Measurements from ENCODE around the gene ZDHHC11.
"Not testable (repeated sequence)": the region's sequence is repeated elsewhere in the genome, so short reads cannot be mapped to it uniquely, and the experiment has no call there.

ZDHHC11 gene

DNA sequence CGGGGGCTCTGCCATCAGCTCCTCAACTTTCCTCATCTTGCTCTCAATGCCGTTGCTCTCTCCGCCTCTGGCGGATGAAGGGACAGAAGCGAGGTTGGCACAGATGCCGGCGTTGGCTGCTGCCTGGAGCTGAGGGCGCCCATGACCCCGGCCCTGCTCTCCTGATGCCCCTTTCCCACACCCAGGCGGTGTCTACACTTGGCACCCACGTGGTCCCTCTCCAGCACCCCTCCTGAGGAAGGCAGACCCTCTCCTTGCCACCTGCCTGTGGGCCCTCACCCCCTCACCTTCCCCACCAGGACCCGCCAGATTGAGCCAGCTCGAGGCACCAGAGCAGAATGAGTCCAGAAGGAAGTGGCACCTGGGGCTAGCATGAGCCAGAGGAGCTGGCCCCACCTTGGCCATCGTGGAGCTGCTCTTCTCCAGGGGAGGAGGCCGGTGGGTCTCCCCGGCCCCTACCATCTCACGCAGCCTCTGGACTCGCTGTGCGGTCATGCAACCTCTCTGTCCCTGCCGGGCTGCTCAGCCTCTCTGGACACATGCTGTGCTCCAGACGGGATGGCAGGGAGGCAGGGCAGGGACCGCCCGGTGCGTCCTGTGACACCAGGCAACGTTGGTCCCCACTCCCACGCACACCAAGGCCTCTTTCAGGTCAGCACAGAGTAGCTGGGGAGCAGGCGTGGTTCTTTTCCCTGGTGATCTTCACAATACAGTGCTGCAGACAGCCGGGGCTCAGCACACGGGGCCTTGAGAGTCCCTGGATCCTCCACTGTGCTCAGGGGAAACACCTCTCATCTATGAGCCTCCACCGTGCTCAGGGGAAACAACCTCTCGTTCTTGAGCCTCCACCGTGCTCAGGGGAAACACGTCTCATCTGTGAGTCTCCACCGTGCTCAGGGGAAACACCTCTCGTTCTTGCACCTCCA, 4.8 kb downstream of the ZDHHC11 start:
- CTCF ChIA-PET; H3K4me3 ChIP-seq (ENCODE audit: low read depth, low read length); DNase-seq (ENCODE audit: low read depth, low spot score); POLR2A ChIA-PET: not testable (repeated sequence)

DNA sequence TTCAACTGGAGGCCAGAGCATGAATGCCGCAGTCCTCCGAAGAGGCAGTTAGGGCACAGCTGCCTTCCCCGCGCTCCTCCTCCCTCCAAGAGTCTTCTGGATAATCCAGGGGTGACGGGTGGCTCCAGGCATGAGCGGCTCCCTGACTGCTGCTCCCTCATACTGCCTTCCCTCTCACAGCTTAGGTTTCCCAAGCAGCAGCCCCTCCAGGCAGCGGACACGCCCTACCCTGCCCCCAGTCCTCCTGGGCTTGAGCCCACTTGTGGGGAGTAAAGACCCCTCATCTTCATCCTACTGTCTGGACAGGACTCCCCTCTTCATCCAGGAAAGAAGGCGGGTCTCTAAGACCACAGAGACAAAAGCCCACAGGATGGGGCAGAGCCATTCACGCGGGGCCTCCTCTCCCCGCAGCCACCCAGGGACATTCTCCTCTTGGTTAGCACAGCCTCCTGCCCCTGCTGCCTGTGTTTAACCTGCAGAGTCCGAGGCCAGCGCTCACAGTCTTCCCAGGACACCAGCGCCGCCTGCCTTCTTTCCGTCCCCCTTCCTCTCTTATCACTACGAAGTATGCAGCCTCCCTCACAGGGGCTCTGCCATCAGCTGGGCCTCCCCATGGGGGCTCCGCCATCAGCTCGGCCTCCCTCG, 5.6 kb downstream of the ZDHHC11 start:
- DNase-seq (ENCODE audit: low read depth, low spot score); POLR2A ChIA-PET; CTCF ChIA-PET; H3K4me3 ChIP-seq (ENCODE audit: low read depth, low read length): not testable (repeated sequence)

DNA sequence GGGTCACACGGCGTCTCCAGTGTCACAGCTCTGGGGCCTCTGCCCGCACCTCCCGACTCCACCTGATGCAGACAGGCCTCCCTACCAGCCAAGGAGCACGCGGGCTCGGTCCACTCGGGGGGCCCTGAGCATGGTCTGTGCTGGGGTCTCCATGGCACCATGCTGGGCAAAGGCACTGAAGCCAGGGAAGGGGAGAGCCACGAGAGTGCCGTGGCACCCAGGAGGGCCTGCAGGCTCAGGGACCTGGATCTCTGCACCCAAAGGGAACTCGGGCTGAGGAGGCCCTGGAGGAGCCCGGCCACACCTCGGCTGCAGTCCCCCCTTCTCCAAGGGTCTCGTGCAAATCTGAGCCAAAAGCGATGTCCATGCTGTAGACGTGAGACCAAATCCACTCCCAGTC, 6.4 kb downstream of the ZDHHC11 start:
- H3K4me3 ChIP-seq (ENCODE audit: low read depth, low read length); POLR2A ChIA-PET; DNase-seq (ENCODE audit: low read depth, low spot score); CTCF ChIA-PET: not testable (repeated sequence)

DNA sequence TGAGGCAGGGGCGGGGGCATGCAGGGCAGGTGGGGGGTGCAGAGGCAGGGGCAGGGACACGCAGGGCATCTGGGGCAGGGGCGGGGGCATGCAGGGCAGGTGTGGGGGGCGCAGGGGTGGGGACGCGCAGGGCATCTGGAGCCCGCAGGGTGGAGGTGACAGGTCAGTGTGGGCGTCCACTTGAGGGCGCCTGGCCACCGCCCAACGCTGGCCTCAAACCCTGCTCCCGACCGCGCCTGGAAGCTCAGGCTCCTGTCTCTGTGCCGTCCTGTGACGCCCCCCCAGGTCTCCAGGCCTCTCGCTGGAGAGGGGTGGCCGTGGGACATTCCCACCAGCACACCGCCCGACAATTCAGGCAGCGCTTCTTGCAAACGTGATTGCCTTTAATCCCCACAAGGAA, 6.9 kb downstream of the ZDHHC11 start:
- DNase-seq (ENCODE audit: low read depth, low spot score); CTCF ChIA-PET; POLR2A ChIA-PET; H3K4me3 ChIP-seq (ENCODE audit: low read depth, low read length): not testable (repeated sequence)

DNA sequence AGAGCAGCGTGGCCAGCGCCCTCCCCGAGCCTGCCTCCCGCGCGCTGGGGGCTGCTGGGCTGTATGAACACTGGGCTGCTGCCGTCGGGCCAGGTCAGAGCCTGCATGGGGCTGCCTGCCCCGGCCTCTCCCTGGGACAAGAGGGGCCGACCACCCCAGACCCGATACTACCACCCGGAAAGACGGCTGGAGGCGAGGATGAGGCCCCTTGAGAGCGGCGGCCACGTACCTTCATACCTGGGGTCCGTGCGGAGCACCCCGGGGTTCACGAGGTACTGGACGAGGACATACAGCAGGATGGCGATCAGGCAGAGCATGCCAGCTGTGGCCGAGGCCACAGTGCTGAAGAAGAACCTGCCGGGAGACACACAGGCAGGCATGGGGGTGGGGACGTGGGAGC, 7.4 kb downstream of the ZDHHC11 start:
- POLR2A ChIA-PET; H3K4me3 ChIP-seq (ENCODE audit: low read depth, low read length); DNase-seq (ENCODE audit: low read depth, low spot score); CTCF ChIA-PET: not testable (repeated sequence)

DNA sequence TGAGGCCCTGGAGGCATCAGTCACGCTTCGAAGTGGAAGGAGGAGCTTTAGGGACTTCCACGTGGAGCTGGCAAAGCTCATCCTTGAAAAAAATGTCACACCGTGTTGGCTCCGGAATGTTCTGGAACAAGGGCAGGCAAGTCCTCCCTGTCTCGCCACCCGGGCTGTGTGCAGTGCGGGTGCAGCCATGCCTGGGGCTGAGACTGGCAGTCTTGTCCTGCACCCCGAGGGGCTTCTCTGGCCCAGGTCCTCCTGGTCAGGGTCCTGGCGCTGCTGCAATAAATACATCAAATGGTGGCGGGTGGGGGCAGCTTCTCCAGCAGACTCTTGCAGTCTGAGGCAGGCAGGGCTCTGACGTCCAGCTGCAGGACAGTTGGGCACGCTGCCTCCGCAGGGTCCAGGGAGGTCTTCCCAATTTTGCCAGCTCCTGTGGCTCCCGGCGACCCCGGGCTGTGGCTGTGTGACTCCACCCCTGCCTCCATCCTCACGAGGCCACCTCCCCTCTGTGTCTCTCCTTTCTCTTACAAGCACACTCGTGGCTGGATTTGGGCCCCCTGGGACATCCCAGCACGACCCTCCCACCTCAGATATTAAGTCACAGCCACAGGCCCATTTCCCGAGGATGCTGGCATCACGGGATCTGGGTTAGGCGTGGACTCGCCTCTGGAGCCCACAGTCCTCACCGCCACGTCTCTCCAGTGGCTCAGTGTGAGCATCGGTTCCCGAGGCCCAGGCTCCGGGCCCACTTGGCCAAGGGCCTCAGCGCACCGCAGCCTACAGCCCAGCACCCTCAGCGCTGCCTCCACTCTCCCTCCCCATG, 8.2 kb downstream of the ZDHHC11 start:
- POLR2A ChIA-PET; CTCF ChIA-PET; H3K4me3 ChIP-seq (ENCODE audit: low read depth, low read length); DNase-seq (ENCODE audit: low read depth, low spot score): not testable (repeated sequence)

DNA sequence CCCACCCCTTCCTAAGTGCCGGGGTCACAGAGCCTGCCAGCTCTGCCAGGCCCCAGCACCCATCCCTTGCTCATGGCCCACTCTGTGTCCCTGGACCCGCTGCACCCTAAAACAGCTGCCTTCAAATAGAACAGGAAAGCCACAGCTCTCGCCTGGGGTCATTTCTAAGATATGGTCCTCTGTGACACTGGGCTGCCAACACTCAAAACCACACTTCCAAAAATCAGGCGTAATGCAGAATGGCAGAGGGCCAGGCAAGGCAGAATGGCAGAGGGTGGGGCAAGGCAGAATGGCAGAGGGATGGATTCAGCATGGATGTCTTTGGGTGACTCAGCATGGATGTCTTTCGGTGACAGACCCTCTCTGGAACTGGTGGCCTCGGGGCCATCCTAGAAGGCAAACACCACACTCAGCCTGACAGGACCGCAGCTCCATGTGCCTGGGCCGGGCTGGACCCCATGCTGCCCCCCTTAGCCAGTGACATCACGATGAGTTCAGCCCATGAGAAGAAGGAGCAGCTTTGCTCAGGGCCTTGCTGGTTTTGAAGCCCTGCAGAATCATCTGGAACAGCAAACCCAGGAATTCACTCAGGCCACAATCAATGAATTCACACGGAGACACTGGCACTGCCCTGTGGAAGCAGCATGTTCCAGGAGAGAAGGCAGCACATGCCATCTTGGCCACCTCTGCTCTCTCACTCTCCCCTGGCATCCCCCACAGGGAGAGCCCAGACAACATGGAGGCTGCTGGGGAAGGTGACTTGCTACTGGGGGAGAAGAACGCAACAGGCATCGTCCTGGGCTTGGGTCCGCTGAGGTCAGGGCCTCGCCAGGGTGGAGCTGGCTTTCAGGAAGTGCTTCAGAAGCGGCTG, 9.0 kb downstream of the ZDHHC11 start:
- DNase-seq (ENCODE audit: low read depth, low spot score); CTCF ChIA-PET; POLR2A ChIA-PET; H3K4me3 ChIP-seq (ENCODE audit: low read depth, low read length): not testable (repeated sequence)

DNA sequence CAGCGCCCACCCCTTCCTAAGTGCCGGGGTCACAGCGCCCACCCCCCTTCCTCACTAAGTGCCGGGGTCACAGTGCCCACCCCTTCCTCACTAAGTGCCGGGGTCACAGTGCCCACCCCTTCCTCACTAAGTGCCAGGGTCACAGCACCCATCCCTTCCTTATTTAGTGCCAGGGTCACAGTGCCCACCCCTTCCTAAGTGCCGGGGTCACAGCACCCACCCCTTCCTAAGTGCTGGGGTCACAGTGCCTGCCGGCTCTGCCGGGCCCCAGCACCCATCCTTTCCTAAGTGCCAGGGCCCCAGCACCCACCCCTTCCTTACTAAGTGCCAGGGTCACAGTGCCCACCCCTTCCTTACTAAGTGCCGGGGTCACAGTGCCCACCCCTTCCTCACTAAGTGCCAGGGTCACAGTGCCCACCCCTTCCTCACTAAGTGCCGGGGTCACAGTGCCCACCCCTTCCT, 9.8 kb downstream of the ZDHHC11 start:
- CTCF ChIA-PET; H3K4me3 ChIP-seq (ENCODE audit: low read depth, low read length); POLR2A ChIA-PET: not testable (repeated sequence)

DNA sequence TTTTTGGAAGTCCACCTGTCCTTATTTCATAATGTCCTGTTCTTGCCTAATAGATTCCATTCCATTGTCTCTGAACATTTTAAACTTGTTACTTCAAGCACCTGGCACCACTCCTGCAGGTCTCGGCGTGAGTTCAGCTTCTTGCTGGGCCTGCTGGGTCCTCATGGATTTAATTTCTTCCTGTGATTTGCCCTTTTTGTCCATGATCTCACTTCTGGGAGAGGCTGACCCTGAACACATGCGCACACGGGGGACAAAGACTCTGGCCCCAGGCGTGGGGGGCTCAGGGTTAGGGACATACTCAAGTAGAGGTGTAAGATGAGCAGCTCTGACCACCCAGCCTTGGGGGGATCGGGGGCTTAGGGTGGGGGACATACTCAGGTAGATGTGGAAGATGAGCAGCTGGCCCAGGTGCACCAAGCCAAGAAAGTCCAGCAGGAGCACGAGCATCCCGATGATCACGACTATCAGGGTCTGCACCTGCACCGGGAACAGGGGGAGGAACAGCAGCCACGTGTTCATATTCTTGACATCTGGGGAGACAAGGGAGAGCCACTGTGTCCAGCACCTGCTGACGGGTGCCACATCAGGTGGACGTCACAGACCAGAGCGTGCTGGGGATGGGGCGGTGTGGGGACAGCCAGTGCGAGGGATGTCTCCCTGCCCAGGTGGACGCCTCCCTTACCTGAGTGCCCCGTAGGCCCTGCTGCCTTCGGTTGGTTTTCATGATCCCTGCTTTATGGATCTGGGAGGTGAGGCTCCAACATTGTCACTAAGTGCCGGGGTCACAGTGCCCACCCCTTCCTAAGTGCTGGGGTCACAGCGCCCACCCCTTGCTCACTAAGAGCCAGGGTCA, 10.4 kb downstream of the ZDHHC11 start:
- POLR2A ChIA-PET; DNase-seq (ENCODE audit: low read depth, low spot score); H3K4me3 ChIP-seq (ENCODE audit: low read depth, low read length); CTCF ChIA-PET: not testable (repeated sequence)

More for the DNA sequence above, 9.8 kb downstream of the ZDHHC11 start:
- not testable (repeated sequence) for DNase-seq (ENCODE audit: low read depth, low spot score)

DNA sequence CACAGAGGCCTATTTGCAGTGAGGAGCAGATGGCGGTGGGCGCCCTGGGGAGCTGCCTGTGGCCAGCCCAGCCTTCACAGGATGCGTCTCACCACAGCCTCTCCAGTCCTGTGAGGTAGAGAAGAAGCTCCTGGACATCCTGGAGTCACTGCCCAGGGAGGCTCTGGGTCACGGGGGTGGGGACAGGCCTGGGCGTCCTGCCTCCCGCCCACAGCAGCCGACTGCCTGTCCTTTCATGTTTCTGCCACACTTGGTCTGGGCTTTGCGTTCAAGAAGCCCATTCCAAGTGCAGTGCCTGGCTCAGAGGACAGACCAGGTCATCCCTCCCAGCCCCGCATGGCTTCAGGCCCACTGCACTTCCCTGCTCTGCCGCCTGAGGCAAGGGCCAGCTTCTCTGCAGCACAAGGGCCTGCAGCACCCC, 12.3 kb downstream of the ZDHHC11 start:
- H3K4me3 ChIP-seq (ENCODE audit: low read depth, low read length); DNase-seq (ENCODE audit: low read depth, low spot score); POLR2A ChIA-PET; CTCF ChIA-PET: not testable (repeated sequence)

DNA sequence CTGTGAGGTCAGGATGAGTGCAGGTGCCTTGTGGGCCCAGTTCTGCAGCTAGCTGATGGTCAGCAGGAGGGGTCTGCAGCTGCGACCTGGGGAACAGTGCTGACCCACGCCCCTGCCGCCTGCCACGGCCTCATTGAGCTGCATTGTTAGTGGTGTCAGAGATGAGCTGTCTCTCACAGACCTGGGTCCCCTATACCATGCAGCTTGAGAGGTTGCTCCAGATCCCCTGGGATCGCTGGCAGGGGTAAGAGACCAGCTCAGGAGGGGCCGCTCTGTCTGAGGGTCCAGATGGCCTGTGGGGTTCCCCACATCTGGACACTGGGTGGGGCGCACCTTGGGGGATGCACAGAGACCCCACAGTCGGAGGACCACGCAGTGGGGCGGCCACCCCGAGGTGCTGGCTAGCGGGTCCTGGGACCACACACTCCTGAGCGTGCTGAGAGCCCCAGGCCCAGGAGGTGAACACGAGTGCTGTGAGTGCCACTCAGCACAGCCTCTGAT, 13.1 kb downstream of the ZDHHC11 start:
- DNase-seq (ENCODE audit: low read depth, low spot score) = not testable (repeated sequence)

DNA sequence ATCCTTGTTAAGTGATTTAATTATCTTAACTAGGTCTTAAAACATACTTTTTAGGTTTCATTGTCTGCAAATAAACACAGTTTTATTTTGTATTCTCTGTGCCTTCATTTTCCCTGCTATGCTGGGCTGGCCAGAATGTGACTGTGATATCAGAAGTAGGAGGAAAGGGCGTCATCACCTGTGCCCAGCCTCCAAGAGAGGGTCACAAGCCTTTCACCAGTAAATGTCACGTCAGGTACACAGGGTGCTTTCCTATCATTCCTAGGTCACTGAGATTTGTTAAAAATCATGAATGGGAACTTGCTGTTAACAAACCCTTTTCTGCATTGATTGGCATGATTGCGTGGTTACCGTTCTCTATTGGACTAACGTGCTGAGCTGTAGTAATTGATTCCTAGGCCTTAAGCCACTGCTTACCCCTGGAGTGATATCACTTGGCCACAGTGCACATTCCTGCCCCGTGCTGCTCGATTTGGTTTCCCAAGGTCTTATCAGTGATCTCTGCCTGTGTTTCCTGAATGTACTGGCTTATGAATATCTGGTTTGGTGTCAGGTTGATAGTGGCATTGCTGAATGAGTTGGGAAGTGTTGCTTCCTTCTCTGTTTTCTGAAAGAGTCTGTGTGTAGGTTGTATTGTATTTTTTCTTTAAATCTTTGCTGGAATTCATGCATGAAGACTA, 14.7 kb downstream of the ZDHHC11 start:
- POLR2A ChIA-PET; CTCF ChIA-PET; DNase-seq (ENCODE audit: low read depth, low spot score); H3K4me3 ChIP-seq (ENCODE audit: low read depth, low read length): not testable (repeated sequence)

More for the DNA sequence above, 13.1 kb downstream of the ZDHHC11 start:
- POLR2A ChIA-PET; CTCF ChIA-PET; H3K4me3 ChIP-seq (ENCODE audit: low read depth, low read length): not testable (repeated sequence)

DNA sequence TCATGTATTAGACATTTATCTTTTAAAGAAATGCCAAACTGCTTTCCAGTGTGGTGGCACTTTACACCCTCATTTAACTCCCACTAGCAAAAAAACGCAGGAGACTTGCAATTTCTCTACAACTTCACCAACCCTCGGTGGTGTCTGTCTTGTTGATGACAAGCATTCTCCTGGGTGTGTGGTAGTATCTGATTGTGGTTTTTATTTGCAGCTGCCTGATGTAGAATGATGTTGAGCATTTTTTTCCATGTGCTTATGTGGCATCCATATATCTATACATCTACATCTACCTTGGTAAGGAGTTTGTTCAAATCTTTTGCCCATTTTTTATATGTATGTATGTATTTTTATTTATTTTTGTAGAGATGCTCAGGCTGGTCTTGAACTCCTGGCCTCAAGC, 16.8 kb downstream of the ZDHHC11 start:
- POLR2A ChIA-PET; DNase-seq (ENCODE audit: low read depth, low spot score); H3K4me3 ChIP-seq (ENCODE audit: low read depth, low read length); CTCF ChIA-PET: not testable (repeated sequence)

DNA sequence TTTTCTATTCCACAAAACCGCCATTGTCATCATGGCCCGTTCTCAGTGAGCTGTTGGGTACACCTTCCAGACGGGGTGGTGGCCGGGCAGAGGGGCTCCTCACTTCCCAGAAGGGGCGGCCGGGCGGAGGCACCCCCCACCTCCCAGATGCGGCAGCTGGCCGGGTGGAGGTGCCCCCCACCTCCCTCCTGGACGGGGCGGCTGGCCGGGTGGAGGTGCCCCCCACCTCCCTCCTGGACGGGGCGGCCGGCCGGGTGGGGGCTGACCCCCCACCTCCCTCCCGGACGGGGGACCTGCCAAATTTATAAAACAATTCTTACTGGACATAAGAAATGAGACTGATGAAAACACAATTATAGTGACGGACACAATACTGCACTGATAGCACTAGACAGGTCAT, 22.6 kb downstream of the ZDHHC11 start:
- DNase-seq (ENCODE audit: low read depth, low spot score); CTCF ChIA-PET; H3K4me3 ChIP-seq (ENCODE audit: low read depth, low read length); POLR2A ChIA-PET: not testable (repeated sequence)

Measured in AG04449 (cell line).